NT2/D1 (cell line): ENCODE data around the gene EPHB2.

Source experiments
- SUZ12 ChIP-seq: IDR thresholded peaks from 2 replicates; pipeline ENCODE4 v1.6.1; 2011; ENCODE audit not compliant: insufficient read length, insufficient read depth; ENCODE audit errors: extremely low read depth
- ZNF274 ChIP-seq: IDR thresholded peaks from 2 replicates; pipeline ENCODE4 v1.6.1; 2011; ENCODE audit warnings: mild to moderate bottlenecking, low read depth, low read length

GRCh38 chr1:22760455-22760854 is 49.8 kb downstream of the EPHB2 start:
- no peak for TF ChIP-seq ZNF274
- no peak for TF ChIP-seq SUZ12
